Activated naive CD8-positive, alpha-beta T cell (primary cell): ENCODE results near the gene HTR1A.

Experiments
- H3K27ac Mint-ChIP-seq: one replicate; pipeline ENCODE4 v1.8.0; 2021; ENCODE audit warnings: mixed read lengths
- H3K27me3 Mint-ChIP-seq: one replicate; pipeline ENCODE4 v1.8.0; 2021; ENCODE audit warnings: mixed read lengths
- H3K36me3 Mint-ChIP-seq: one replicate; pipeline ENCODE4 v1.8.0; 2021; ENCODE audit warnings: mixed read lengths
- H3K4me1 Mint-ChIP-seq: one replicate; pipeline ENCODE4 v1.8.0; 2021; ENCODE audit warnings: low read depth, mixed read lengths
- H3K4me3 Mint-ChIP-seq: one replicate; pipeline ENCODE4 v1.8.0; 2021; ENCODE audit warnings: mild to moderate bottlenecking, mixed read lengths
- H3K9me3 Mint-ChIP-seq: one replicate; pipeline ENCODE4 v1.8.0; 2021; ENCODE audit warnings: low read depth, mixed read lengths

The HTR1A gene

DNA sequence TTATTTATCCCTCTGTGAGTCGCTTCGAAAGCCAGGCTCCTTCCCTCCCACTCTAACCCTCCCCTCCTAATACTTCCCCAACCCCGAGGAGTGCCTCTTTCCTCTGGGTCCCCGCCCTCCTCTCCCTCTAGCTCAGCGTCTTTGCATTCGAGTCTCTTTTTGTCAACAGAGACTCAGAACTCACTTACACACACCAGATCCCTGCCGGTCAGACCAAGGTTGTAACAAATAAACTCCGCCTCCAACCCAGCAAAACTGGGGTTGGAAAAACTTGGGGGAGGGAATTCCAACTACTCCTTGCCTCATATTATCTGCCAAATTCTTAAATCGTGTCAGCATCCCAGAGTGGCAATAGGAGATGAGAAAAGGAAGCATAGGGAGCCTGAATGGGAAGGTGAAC lies at the start of gene HTR1A:
Gene HTR1A, minus strand, starts transcription at position 167 of the 400 bp plus-strand sequence. CDS start 726 bp downstream, outside the sequence.
- peaks cover 24% of the 10 kb centered on the region for H3K27me3 Mint-ChIP-seq
- H3K27ac Mint-ChIP-seq = no peak within 1 kb of the TSS
- H3K4me3 Mint-ChIP-seq = no peak within 1 kb of the TSS
- no peaks in the 10 kb centered on the region for H3K36me3 Mint-ChIP-seq
- H3K4me1 Mint-ChIP-seq = no peaks in the 10 kb centered on the region
- H3K9me3 Mint-ChIP-seq = peaks cover 3% of the 10 kb centered on the region

DNA sequence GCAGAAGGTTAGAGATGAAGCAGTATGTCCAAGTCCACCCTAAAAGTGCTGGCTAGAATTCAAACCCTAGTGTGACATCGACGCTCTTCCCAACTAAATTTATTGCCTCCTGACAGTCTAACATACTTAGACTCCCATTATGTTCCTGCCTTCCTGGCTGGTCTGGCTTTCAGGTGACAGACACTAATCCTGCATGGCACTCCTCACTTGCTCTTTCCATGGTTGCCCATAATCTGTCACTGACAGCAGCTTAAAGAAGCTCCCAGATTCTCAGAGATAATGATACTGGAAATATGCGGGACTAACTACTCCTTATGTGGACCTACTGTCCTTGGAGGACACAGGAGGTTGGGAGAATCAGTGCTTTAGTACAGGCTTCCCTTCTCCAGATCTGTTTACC lies 41.7 kb upstream of the HTR1A start:
- Mint-ChIP-seq H3K36me3 (no peaks in the 10 kb centered on the region), H3K9me3 (peaks cover 7% of the 10 kb centered on the region)

DNA sequence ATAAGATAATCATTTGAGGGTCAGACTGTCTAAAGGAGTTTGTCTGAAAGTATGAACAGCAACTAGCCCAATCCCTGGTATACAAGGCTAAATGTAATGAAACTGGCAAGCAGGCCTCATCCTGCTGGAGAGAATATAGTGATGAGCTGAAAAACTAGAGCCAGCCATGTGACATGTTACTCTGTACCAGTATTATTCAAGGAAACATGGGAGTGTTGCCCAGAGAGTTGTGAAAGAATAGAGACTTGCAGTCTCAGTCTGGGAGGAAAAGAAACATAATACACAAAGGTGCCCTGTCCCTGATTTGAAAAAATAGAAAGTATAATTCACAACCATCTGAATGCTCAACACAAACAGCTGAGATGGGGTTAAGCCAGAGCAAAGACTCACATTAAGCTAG lies 37.9 kb upstream of the HTR1A start:
- Mint-ChIP-seq H3K4me3 (no peak overlapping the region), H3K27ac (no peak overlapping the region), H3K4me1 (no peaks in the 10 kb centered on the region), H3K36me3 (no peaks in the 10 kb centered on the region), H3K9me3 (peaks cover 7% of the 10 kb centered on the region), H3K27me3 (no peaks in the 10 kb centered on the region)

More for the DNA sequence above, 41.7 kb upstream of the HTR1A start:
- no peak overlapping the region for H3K27ac Mint-ChIP-seq
- H3K27me3 Mint-ChIP-seq = no peaks in the 10 kb centered on the region
- H3K4me3 Mint-ChIP-seq = no peak overlapping the region
- H3K4me1 Mint-ChIP-seq = no peaks in the 10 kb centered on the region

DNA sequence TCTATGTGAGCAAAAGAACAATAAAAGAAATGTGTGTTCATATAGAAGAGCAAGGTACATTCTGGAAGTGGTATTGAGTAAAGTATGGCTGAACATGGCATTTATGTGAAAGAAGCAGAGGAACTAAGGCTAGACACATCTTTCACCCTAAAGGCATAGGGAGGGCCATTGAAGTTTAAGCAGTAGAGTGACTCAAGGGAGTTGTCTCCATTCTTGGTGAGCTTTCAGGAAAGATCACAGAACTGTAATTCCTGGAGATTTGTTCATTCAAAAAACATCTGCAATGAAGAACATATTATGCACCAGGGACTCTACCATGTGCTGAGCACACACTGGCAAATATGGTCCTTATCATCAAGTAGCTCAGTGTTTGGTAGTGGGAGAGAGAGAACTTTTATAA lies 24.8 kb upstream of the HTR1A start:
- Mint-ChIP-seq H3K9me3 (peaks cover 10% of the 10 kb centered on the region), H3K4me1 (no peaks in the 10 kb centered on the region), H3K27me3 (no peaks in the 10 kb centered on the region), H3K4me3 (no peak overlapping the region), H3K36me3 (no peaks in the 10 kb centered on the region), H3K27ac (no peak overlapping the region)

- H3K27me3 Mint-ChIP-seq = no peaks in the 10 kb centered on the region
- H3K4me3 Mint-ChIP-seq = no peak overlapping the region
- no peaks in the 10 kb centered on the region for H3K4me1 Mint-ChIP-seq
- H3K9me3 Mint-ChIP-seq = peaks cover 10% of the 10 kb centered on the region
- no peaks in the 10 kb centered on the region for H3K36me3 Mint-ChIP-seq
- H3K27ac Mint-ChIP-seq = no peak overlapping the region
Measured at GRCh38 chr5:63981864-63982263, 19.6 kb upstream of the HTR1A start.

- peaks cover 19% of the 10 kb centered on the region for H3K27me3 Mint-ChIP-seq
- no peak overlapping the region for H3K27ac Mint-ChIP-seq
- no peaks in the 10 kb centered on the region for H3K36me3 Mint-ChIP-seq
- peaks cover 3% of the 10 kb centered on the region for H3K9me3 Mint-ChIP-seq
- no peak overlapping the region for H3K4me3 Mint-ChIP-seq
- no peaks in the 10 kb centered on the region for H3K4me1 Mint-ChIP-seq
Measured at GRCh38 chr5:63963926-63964325, 1.7 kb upstream of the HTR1A start.

DNA sequence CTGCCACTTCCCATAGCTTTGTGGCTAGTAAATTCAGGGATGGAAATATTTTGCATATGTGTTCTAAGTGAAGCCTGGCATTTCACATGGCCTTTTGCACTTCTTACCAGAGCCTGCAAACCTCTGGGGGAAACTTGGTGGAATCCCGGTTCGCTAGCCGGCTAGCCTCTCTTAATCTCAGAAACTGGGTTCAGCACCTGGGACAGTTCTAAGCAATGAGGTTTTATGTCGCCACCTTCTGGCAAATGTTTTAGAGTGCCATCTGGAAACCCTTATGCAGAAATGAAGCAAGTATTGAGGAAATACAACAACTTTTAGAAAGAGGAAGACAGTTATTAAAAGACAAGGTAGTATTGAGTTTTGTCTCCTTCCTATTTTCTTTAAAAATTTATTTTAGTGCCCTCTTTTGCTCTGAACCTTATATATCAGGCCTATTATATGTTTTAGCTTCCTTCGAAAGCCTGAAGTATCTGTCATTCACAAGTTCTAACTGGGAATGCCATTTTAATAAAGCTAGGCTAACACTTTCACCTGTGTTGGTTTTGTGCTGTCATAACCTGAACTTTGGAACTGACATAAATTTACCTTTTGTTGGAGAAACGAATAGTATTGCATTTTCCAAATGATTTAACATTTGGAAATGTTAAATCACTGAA lies 963 bp upstream of the HTR1A start:
- no peaks in the 10 kb centered on the region for H3K4me1 Mint-ChIP-seq
- H3K27me3 Mint-ChIP-seq = peaks cover 24% of the 10 kb centered on the region
- no peaks in the 10 kb centered on the region for H3K36me3 Mint-ChIP-seq
- H3K27ac Mint-ChIP-seq = no peak overlapping the region
- H3K9me3 Mint-ChIP-seq = peaks cover 3% of the 10 kb centered on the region
- no peak overlapping the region for H3K4me3 Mint-ChIP-seq

DNA sequence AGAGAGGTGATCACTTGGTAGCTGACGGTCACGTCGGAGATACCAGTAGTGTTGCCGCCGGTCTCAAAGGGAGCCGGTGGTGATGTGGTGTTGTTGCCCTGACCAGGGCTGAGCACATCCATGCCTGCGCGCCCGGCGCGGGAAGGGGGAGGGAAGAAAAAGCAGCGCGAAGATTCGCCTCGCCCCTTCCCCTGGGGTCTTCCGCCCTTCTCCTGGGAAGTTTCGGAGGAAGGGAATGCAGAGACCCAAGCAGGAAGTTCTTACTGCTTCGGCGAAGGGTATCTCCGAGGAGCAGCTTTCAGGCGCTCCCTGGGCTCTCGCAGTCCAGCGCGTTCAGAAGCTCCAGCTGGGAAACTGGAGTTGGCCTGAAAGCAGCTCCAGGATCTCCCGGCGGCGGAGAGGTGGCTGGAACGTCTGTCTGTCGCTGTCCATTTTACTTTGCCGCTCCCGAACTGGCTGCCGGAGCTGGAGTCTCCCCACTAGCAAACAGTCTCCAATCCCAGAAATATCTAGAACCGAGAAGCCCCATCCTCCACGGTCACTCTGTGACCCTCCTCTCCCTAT lies 565 bp downstream of the HTR1A start:
- peaks cover 24% of the 10 kb centered on the region for H3K27me3 Mint-ChIP-seq
- H3K9me3 Mint-ChIP-seq = peaks cover 3% of the 10 kb centered on the region
- no peak overlapping the region for H3K4me3 Mint-ChIP-seq
- H3K27ac Mint-ChIP-seq = no peak overlapping the region
- no peaks in the 10 kb centered on the region for H3K36me3 Mint-ChIP-seq
- H3K4me1 Mint-ChIP-seq = no peaks in the 10 kb centered on the region

DNA sequence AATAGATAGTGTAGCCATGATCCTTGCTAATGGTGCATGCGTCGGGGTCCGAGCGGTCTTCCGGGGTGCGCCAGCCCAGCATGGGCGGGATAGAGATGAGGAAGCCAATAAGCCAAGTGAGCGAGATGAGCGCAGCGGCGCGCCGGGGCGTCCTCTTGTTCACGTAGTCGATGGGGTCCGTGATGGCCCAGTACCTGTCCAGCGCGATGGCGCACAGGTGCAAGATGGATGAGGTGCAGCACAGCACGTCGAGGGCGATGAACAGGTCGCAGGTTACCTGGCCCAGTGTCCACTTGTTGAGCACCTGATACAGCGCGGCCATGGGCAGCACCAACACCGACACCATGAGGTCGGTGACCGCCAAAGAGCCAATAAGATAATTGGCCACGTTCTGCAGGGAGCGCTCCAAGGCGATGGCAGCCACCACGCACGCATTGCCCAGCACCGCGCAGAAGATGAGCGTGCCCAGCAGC lies 1.1 kb downstream of the HTR1A start:
- Mint-ChIP-seq H3K9me3 (peaks cover 3% of the 10 kb centered on the region), H3K27ac (no peak overlapping the region), H3K27me3 (peaks cover 24% of the 10 kb centered on the region), H3K4me3 (no peak overlapping the region), H3K36me3 (no peaks in the 10 kb centered on the region), H3K4me1 (no peaks in the 10 kb centered on the region)

DNA sequence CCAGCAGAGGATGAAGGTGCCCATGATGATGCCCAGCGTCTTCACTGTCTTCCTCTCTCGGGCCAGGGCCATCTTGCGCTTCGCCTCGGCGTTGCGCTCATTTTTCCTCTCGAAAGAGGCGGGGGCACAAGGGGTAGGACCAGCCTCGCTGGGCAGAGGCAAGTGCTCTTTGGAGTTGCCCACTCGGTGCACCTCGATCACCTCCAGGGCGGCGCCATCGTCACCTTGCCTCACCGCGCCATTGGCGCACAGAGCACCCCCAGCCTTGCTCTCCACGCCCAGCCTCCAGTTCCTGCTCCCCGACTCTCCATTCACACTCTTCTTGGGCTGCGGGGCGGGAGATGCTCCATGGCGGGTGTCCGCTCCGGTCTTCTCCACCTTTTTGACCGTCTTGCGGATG lies 1.6 kb downstream of the HTR1A start:
- no peaks in the 10 kb centered on the region for H3K4me1 Mint-ChIP-seq
- H3K4me3 Mint-ChIP-seq = no peak overlapping the region
- no peaks in the 10 kb centered on the region for H3K36me3 Mint-ChIP-seq
- peaks cover 24% of the 10 kb centered on the region for H3K27me3 Mint-ChIP-seq
- H3K9me3 Mint-ChIP-seq = peaks cover 3% of the 10 kb centered on the region
- no peak overlapping the region for H3K27ac Mint-ChIP-seq

DNA sequence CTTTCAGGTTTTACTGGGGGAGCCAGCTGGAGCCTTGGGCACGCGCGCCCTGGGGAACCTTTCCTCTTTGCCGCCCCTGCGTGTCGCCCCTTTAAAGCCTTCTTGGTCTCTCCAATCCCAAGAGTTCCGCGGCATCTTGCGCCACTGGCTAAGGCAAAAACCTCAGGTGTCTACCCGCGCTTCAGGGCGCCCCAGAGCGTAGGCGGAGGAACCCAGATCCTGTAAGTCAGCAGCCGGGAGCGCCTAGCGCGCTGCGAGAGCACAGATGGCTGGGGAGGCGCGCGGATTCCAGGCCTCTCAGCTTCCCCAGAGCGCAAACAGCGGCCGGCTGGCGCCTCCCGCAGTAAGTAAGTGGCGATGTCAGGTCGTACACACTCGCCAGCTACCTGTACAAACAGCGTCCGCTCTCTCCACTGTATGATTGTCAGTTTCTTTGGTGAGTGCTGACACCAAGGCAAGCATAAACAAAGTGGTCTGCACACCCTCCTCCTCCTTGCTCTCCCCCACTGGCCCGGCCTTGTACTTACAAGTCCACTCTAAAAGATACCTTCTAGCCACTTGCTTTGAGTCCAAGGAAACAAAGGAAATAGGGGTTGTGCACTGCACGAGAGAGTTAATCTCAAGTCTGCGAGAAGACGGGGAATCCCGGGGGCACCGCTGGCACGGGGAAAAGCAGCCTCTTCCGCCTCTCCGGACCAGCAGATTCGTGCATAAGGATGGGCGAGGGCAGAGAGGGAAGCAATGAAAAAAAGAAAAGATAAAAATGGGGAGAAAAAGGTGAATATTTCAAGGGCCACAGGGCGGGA lies 2.9 kb downstream of the HTR1A start:
- no peak overlapping the region for H3K27ac Mint-ChIP-seq
- H3K4me3 Mint-ChIP-seq = no peak overlapping the region

DNA sequence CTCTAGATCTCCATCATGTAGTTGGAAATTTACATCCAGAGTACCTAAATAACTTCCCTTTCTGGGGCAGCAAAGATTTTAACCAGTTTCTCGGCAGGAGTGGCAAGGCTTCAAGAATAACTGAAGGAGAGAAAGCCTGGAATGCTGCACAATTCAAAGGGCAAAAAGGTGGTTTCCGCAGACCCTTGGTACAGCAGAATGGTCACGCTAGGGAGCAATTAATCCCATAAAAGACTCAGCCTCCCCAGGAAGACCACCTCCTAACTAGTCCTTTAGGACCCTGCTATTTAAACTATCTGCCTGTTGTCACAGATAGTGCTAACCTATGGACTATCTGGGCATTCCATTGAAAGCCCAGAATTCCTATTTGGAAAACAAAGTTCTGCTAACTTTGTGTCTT lies 3.6 kb downstream of the HTR1A start:
- Mint-ChIP-seq H3K27ac (no peak overlapping the region), H3K4me1 (no peaks in the 10 kb centered on the region), H3K27me3 (peaks cover 24% of the 10 kb centered on the region), H3K9me3 (peaks cover 3% of the 10 kb centered on the region), H3K36me3 (no peaks in the 10 kb centered on the region), H3K4me3 (no peak overlapping the region)

More for the DNA sequence above, 2.9 kb downstream of the HTR1A start:
- Mint-ChIP-seq H3K4me1 (no peaks in the 10 kb centered on the region), H3K9me3 (peaks cover 3% of the 10 kb centered on the region), H3K27me3 (peaks cover 24% of the 10 kb centered on the region), H3K36me3 (no peaks in the 10 kb centered on the region)

GRCh38 chr5:63957617-63958016 lies 4.6 kb downstream of the HTR1A start:
- no peaks in the 10 kb centered on the region for H3K36me3 Mint-ChIP-seq
- H3K9me3 Mint-ChIP-seq = peaks cover 3% of the 10 kb centered on the region
- H3K4me1 Mint-ChIP-seq = no peaks in the 10 kb centered on the region
- H3K27me3 Mint-ChIP-seq = peaks cover 24% of the 10 kb centered on the region
- H3K27ac Mint-ChIP-seq = no peak overlapping the region
- no peak overlapping the region for H3K4me3 Mint-ChIP-seq

- Mint-ChIP-seq H3K4me1 (no peaks in the 10 kb centered on the region), H3K27me3 (no peaks in the 10 kb centered on the region), H3K36me3 (no peaks in the 10 kb centered on the region), H3K4me3 (no peak overlapping the region), H3K27ac (no peak overlapping the region), H3K9me3 (no peaks in the 10 kb centered on the region)
Measured at GRCh38 chr5:63953217-63953616, 9.0 kb downstream of the HTR1A start.

- Mint-ChIP-seq H3K4me3 (no peak overlapping the region), H3K4me1 (no peaks in the 10 kb centered on the region), H3K36me3 (no peaks in the 10 kb centered on the region), H3K27me3 (no peaks in the 10 kb centered on the region), H3K27ac (no peak overlapping the region), H3K9me3 (no peaks in the 10 kb centered on the region)
Measured at GRCh38 chr5:63935103-63935502, 27.1 kb downstream of the HTR1A start.
